C4-2B (cell line): ENCODE measurements around the gene FBXO31.

Source experiments
- H3K27ac ChIP-seq: fragments of 450-650 bp; 2 replicates; pipeline ENCODE4 v1.5.1; 2017
- ZFX ChIP-seq: fragments of 450-650 bp; IDR thresholded peaks from 2 replicates; pipeline ENCODE4 v1.6.1; 2017
- TF ChIP-seq, protein P1 (sequence below): fragments of 450-650 bp; conservative IDR thresholded peaks from 2 replicates; pipeline ENCODE4 v1.5.1; 2017; ENCODE audit warnings: mild to moderate bottlenecking

The FBXO31 gene

DNA sequence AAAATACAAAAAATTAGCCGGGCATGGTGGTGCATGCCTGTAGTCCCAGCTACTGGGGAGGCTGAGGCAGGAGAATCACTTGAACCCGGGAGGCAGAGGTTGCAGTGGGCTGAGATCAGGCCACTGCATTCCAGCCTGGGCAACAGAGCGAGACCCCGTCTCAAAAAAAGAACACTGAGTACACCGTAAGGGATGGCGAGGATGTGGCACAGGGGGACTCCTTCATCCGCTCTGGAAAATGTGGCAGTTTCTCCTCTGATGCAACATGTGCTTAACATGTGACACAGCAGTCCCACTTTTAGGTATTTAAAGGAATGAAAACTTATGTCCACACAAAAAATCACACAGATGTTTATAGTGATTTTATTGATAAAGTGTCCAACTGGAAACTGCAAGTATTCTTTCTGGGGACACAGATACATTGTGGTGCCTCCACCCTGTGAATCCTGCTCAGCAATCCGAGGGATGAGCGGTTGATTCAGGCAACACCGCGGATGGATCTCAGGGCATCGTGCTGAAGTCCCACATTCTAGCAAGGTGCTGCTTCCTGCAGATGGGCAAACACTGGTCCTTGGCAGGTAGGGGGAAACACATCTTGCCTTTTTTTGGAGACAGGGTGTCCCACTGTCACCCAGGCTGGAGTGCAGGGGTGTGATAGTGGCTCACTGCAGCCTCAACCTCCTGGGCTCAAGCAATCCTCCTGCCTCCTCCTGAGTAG is 62.9 kb downstream of the FBXO31 start:
- TF ChIP-seq ZFX: no peak
- TF ChIP-seq, protein P1, sequence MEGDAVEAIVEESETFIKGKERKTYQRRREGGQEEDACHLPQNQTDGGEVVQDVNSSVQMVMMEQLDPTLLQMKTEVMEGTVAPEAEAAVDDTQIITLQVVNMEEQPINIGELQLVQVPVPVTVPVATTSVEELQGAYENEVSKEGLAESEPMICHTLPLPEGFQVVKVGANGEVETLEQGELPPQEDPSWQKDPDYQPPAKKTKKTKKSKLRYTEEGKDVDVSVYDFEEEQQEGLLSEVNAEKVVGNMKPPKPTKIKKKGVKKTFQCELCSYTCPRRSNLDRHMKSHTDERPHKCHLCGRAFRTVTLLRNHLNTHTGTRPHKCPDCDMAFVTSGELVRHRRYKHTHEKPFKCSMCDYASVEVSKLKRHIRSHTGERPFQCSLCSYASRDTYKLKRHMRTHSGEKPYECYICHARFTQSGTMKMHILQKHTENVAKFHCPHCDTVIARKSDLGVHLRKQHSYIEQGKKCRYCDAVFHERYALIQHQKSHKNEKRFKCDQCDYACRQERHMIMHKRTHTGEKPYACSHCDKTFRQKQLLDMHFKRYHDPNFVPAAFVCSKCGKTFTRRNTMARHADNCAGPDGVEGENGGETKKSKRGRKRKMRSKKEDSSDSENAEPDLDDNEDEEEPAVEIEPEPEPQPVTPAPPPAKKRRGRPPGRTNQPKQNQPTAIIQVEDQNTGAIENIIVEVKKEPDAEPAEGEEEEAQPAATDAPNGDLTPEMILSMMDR: no peak
- H3K27ac ChIP-seq: no peak overlapping the region

DNA sequence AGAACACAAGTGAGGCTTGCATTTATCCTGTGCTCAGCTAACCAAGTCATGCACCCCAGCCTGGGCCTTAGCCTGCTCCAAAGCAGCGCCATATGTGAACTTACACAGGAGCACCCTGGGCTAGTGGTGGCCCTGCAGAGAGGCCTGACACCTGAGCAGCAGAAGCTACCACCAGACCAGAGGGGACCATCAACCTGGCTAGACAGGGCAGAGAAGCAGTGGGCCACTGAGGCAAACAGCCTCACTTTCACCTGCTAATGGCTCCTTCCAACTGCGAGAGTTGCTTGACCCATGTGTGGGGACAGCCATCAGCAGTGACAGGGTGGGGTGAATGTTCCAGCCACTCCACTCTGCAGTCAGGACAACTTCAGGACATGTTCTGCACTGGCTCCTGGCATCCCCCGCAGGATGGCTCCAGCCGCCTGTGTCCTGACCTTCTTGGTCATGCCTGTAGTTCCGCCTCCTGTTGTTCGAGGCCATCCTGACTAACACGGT is 63.5 kb downstream of the FBXO31 start:
- TF ChIP-seq, protein P1: no peak
- no peak for TF ChIP-seq ZFX
- no peak overlapping the region for H3K27ac ChIP-seq

DNA sequence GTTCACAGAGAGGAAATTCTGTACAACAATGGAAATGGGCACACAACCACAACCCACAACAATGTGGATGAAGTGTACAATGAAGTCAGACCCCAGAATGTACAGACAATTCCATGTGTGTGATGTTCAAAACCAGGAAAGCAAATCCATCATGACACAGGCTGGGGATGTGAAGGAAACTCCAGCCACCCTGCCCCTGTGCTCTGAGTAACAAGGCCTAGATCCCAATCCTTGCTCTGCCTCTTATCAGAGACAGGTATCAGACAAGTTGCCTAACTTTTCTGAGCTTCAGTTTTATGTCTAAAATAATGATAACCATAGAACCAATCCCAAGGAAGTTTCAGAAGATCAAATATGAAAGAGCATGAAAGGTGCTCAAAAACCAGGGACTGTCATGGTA is 64.6 kb downstream of the FBXO31 start:
- TF ChIP-seq, protein P1: no peak
- no peak for TF ChIP-seq ZFX
- no peak overlapping the region for H3K27ac ChIP-seq

DNA sequence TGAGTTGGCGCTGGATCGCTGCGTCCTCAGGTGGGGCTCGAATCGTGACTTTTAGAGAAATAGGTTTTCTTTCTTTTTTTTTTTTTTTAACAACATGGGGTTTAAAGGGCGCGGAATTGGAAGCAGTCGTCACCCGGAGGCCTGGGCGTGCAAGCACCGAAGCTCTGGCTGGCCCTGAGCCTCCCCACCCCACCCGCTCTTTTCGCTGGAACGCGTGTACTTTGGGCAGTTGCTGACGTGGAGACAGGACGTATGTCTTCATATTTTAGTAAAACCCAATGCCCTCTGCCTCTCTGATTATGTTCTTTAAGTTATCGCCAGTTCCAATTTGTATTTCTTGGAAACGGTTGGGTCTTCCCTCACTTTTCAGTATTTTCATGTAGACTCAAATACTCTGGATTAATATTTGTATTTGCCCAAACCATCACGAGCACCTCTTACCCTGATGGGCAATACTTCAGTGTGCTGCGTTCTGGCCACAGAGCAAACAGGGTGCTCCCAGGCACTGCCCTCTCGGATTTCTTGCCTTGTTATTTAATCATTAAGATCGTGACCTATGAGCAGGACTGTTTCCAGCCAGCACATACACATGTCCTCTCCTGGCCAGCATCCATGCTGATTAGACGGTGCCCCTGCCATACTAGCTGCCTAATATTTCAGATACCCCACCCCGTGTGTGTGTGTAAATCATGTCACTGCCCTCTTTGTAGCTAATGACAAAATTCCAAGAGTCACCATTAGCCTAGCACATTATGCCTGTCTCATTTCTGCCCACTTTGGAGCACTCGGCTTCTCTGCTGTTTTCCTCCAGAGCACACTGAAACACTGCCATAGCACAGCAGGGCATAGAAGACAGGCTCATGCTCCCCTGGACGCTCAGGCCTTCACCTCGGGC is 65.6 kb downstream of the FBXO31 start:
- 0 out of 2 replicates have a peak, but pooled peaks have one; percentile 14 for TF ChIP-seq ZFX
- TF ChIP-seq, protein P1: no peak
- peak overlapping the region; percentile 88 for H3K27ac ChIP-seq

DNA sequence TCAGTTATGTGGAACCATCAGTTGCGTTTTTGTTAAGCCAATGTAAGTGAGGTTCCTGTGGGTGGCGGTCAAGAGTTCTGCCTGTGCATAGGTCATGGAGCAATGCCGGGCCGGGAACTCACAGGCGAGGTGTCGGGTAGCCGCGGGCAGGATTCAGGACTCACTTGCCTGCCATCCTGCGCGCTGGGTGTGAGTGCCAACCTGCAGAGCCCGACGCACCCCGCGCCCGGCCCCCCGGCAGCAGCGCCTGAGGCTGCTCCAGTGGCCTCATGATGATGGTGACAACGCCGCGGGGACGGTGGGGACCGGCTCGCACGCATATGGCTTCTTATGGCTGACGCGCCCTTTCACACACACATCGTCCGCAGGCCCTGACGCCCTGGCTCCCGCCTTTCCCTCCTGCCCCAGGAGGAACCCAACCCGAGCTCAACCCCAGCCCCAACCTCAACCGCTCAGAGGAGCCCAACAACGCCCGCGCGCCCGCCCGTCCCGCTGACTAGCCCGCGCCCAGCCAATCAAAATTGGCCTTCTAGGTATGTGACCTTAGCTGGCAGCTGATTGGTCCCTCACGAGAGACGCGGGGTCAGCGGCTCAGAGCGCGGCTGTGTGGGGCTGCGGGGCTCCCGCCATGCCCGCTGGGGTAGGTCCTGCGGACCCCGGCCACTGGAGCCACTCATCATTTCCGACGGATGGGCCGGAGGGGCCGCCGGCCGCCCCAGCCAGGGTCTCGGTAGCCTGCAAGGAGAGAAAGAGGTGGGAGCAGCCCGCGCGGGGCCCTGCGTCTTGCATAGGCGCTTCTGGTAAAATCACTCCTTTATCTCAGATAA is 66.4 kb downstream of the FBXO31 start, which contains the start of gene C16orf95:
Gene C16orf95 (minus strand): TSS at position 470 of the 827 bp plus-strand sequence. CDS start 150 bp downstream, at position 320.
- peak within 1 kb of the TSS; percentile 88 for H3K27ac ChIP-seq
- TF ChIP-seq, protein P1: peak; percentile 82
- peak; percentile 84 for TF ChIP-seq ZFX

DNA sequence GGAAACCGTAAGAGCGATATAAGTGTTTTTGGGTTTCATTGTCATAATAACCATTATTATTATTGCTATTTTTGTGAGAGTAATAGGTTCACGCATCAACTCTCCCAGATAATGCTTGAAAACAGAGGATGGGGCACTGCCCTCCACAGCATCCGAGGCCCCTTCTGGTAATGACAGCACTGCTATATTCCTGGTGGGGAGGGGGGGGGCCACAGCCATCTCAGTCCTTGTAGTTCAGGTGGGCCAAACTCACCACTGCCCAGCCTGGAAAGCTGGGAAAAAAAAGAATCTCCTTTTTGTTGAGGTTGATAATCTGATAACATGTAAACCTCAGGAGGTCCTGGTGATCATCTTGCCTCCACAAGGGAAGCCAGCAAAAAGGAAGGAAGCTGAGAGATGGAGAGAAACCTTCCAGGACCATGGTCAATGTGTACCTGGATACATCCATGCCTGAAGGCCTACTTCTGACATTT is 67.1 kb downstream of the FBXO31 start:
- peak overlapping the region; percentile 88 for H3K27ac ChIP-seq
- TF ChIP-seq, protein P1: no peak
- no peak for TF ChIP-seq ZFX
